Vagina (tissue), 2 donors: Measurements from ENCODE around the gene SIPA1L3.

Experiments used
- POLR2A ChIP-seq, 2 donors: fragments of 450-650 bp; IDR thresholded peaks; one replicate each; pipeline ENCODE4 v1.6.1; 2017; ENCODE audit warnings: antibody characterized with exemption in 2 of 2, mild to moderate bottlenecking in 2 of 2, moderate library complexity in 2 of 2
- TF ChIP-seq, protein P1 (sequence below), 3 experiments: fragments of 450-650 bp in 2 of 3; fragments of 200-600 bp in 1 of 3; sonication (generic) in 1 of 3; IDR thresholded peaks; one replicate each; pipeline ENCODE4 v1.5.1; 2017 to 2019; ENCODE audit warnings: antibody characterized with exemption in 3 of 3, mild to moderate bottlenecking in 2 of 3, moderate library complexity in 2 of 3

DNA sequence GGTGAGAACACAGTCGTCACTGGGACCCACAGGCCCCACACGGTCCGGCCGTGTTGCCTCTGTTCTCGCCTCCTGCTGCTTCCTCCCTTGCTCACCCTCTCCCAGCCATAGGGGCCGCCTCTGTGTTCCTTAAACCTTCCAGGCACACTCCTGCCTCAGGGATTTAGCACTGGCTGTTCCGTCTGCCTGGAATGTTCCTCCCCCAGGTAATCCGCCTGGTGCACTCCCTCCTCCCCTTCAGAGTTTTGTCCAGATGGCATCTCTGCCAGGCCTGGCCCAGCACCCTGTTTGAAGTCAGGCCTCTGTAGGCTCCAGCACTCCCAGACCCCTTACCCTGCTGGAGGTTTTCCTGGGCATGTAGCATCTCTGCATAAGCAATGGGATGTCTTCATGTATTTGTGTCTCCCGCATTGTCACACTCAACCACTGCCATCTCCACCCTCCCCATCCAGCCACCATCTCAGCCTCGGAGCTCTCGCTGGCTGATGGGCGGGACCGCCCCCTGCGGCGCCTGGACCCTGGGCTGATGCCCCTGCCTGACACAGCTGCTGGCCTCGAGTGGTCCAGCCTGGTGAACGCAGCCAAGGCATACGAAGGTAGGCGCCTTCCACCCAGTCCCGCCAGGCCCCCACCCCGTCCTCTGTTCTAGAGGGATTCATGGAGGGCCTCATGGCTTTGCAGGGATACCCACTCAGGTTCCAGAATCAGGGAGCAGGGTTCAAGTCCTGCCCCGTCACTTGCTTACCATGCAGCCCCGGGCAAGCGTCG lies 291.1 kb downstream of the SIPA1L3 start:
- TF ChIP-seq, protein P1, sequence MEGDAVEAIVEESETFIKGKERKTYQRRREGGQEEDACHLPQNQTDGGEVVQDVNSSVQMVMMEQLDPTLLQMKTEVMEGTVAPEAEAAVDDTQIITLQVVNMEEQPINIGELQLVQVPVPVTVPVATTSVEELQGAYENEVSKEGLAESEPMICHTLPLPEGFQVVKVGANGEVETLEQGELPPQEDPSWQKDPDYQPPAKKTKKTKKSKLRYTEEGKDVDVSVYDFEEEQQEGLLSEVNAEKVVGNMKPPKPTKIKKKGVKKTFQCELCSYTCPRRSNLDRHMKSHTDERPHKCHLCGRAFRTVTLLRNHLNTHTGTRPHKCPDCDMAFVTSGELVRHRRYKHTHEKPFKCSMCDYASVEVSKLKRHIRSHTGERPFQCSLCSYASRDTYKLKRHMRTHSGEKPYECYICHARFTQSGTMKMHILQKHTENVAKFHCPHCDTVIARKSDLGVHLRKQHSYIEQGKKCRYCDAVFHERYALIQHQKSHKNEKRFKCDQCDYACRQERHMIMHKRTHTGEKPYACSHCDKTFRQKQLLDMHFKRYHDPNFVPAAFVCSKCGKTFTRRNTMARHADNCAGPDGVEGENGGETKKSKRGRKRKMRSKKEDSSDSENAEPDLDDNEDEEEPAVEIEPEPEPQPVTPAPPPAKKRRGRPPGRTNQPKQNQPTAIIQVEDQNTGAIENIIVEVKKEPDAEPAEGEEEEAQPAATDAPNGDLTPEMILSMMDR (IDR thresholded peaks at IDR 0.05) = no peak
- no peak for TF ChIP-seq POLR2A (IDR thresholded peaks at IDR 0.05)
